GM10248 (cell line): ENCODE measurements around the gene MAP2K4.

Source experiments
- CTCF ChIA-PET: fragments of 300-600 bp; sonication (Branson Sonifier 250); formaldehyde crosslinking; extraction: SDS; loops from one replicate; lab custom pipeline; 2021; ENCODE audit warnings: antibody characterized with exemption; lab: Yijun Ruan, JAX
- POLR2A ChIA-PET: fragments of 350-650 bp; sonication (Branson Sonifier 250); formaldehyde crosslinking; extraction: SDS; loops from one replicate; lab custom pipeline; 2020; ENCODE audit warnings: antibody characterized with exemption; lab: Yijun Ruan, JAX
- DNase-seq: peaks from one replicate; pipeline ENCODE4 v3.0.0; 2012; ENCODE audit errors: extremely low spot score
- CTCF ChIP-seq: IDR thresholded peaks from 2 replicates; pipeline ENCODE4 v1.5.1; 2012; ENCODE audit warnings: mild to moderate bottlenecking, low read depth; ENCODE audit errors: extremely low read depth, missing control alignments, control extremely low read depth

Gene MAP2K4

GRCh38 chr17:11999696-12000095 lies 21.0 kb upstream of the MAP2K4 start:
- POLR2A ChIA-PET = no interaction called here
- TF ChIP-seq CTCF = no peak
- CTCF ChIA-PET = interaction anchor here (0.7 kb wide), 1 partner anchor 21 kb away, joined by 3 read pairs; the partner anchor contains the start of gene MAP2K4
- DNase-seq = no peak

GRCh38 chr17:12007466-12007865 lies 13.2 kb upstream of the MAP2K4 start:
- TF ChIP-seq CTCF = no peak
- no peak for DNase-seq
- CTCF ChIA-PET = interaction anchor here (0.8 to 2.4 kb wide), 4 partner anchors 9 to 24 kb away, joined by 3 to 9 read pairs (median 4); partner anchors contain the start of gene ZNF18
- POLR2A ChIA-PET = no interaction called here

GRCh38 chr17:12021623-12022140 lies 1.0 kb downstream of the MAP2K4 start:
- DNase-seq = no peak
- TF ChIP-seq CTCF = no peak
- POLR2A ChIA-PET = interaction anchor here (1.2 kb wide), 1 partner anchor 24 kb away, joined by 7 read pairs; the partner anchor contains the start of gene ZNF18
- CTCF ChIA-PET = interaction anchor here (1.1 to 2.1 kb wide), 4 partner anchors 10 to 97 kb away, joined by 3 to 9 read pairs (median 4); partner anchors contain the start of gene ZNF18

DNA sequence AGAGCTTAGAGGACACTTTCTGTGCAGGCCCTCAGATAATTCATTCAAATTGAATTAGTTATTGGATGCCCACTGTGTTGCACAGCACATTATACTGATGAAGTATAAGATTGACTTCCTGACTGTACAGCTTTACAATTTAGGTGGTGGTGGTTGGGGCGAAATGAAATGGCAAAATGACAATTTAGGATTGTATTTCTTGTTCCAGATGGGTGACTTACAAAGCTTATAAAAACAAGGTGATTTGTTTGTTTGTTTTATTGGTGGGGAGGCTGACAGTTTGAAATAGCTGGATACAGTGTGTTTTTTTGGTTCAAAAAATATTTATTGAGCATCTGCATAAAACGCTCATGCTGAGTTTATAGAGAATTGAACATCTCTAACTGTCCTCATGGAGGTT lies 1.6 kb downstream of the MAP2K4 start:
- ChIA-PET POLR2A (interaction anchor here (1.2 kb wide), 1 partner anchor 25 kb away, joined by 7 read pairs; the partner anchor contains the start of gene ZNF18), CTCF (interaction anchor here (1.1 to 2.1 kb wide), 5 partner anchors 9 to 97 kb away, joined by 3 to 9 read pairs (median 4); partner anchors contain the start of gene ZNF18)
- TF ChIP-seq CTCF = no peak
- DNase-seq = no peak

GRCh38 chr17:12024327-12024726 lies 3.6 kb downstream of the MAP2K4 start:
- POLR2A ChIA-PET = no interaction called here

GRCh38 chr17:12027658-12028057 lies 7.0 kb downstream of the MAP2K4 start:
- TF ChIP-seq CTCF = no peak
- no peak for DNase-seq
- ChIA-PET POLR2A (no interaction called here), CTCF (interaction anchor here (1.3 to 1.5 kb wide), 2 partner anchors 9 to 19 kb away, joined by 4 to 5 read pairs; no protein-coding TSS in a partner anchor)

More at GRCh38 chr17:12024327-12024726, 3.6 kb downstream of the MAP2K4 start:
- no peak for DNase-seq
- no peak for TF ChIP-seq CTCF
- CTCF ChIA-PET = interaction anchor here (1.1 to 2.3 kb wide), 3 partner anchors 10 to 43 kb away, joined by 3 to 4 read pairs (median 4); partner anchors contain the start of gene ZNF18
